Central memory CD8-positive, alpha-beta T cell (primary cell): ENCODE results near the gene GRIFIN.
A peak's percentile ranks its signal among the peaks of the same experiment; 100 is the strongest.
"Not testable (repeated sequence)": the region's sequence is repeated elsewhere in the genome, so short reads cannot be mapped to it uniquely, and the experiment has no call there.

Source experiments
- ATAC-seq: fragments of 150-1000 bp; cut with Tn5 transposase; replicated peaks from 2 replicates; pipeline ENCODE4 v1.10.0; 2022; ENCODE audit warnings: mild to moderate bottlenecking, moderate FRiP score, moderate number of reproducible peaks; ENCODE audit not compliant: poor library complexity, severe bottlenecking; ENCODE audit errors: extremely low read depth
- DNase-seq, 2 donors: peaks; one replicate each; pipeline ENCODE4 v3.0.0; 2021; ENCODE audit warnings: low spot score in 2 of 2
- H3K27ac Mint-ChIP-seq: one replicate; pipeline ENCODE4 v1.8.0; 2022; ENCODE audit warnings: low read depth, mild to moderate bottlenecking, moderate library complexity, mixed read lengths
- H3K27me3 Mint-ChIP-seq: one replicate; pipeline ENCODE4 v1.8.0; 2022; ENCODE audit warnings: mixed read lengths
- H3K36me3 Mint-ChIP-seq: one replicate; pipeline ENCODE4 v1.8.0; 2022; ENCODE audit warnings: mild to moderate bottlenecking, moderate library complexity, mixed read lengths; ENCODE audit not compliant: insufficient read depth
- H3K4me1 Mint-ChIP-seq: one replicate; pipeline ENCODE4 v1.8.0; 2022; ENCODE audit warnings: mixed read lengths
- H3K4me3 Mint-ChIP-seq: one replicate; pipeline ENCODE4 v1.8.0; 2022; ENCODE audit warnings: mild to moderate bottlenecking, moderate library complexity, mixed read lengths
- H3K9me3 Mint-ChIP-seq: one replicate; pipeline ENCODE4 v1.8.0; 2022; ENCODE audit warnings: mixed read lengths

Gene GRIFIN

GRCh38 chr7:2477447-2478398 is 1.5 kb upstream of the GRIFIN start:
- Mint-ChIP-seq H3K36me3 (peaks cover 3% of the 10 kb centered on the region), H3K9me3 (peaks cover 1% of the 10 kb centered on the region), H3K4me3 (no peak overlapping the region), H3K27ac (no peak overlapping the region), H3K27me3 (no peaks in the 10 kb centered on the region), H3K4me1 (no peaks in the 10 kb centered on the region)
- ATAC-seq (peak; percentile 80), DNase-seq (peak; percentile 37 to 41)

GRCh38 chr7:2476776-2477446 is 713 bp upstream of the GRIFIN start:
- no peak for DNase-seq
- Mint-ChIP-seq H3K27me3 (no peaks in the 10 kb centered on the region), H3K4me1 (no peaks in the 10 kb centered on the region), H3K9me3 (no peaks in the 10 kb centered on the region), H3K36me3 (peaks cover 3% of the 10 kb centered on the region), H3K27ac (no peak overlapping the region), H3K4me3 (no peak overlapping the region)
- no peak for ATAC-seq

GRCh38 chr7:2475678-2476015 is 551 bp downstream of the GRIFIN start:
- Mint-ChIP-seq H3K36me3 (peaks cover 1% of the 10 kb centered on the region), H3K27me3 (peaks cover 4% of the 10 kb centered on the region), H3K4me3 (no peak overlapping the region), H3K27ac (no peak overlapping the region), H3K4me1 (peaks cover 3% of the 10 kb centered on the region), H3K9me3 (no peaks in the 10 kb centered on the region)
- DNase-seq (no peak), ATAC-seq (no peak)

GRCh38 chr7:2474813-2475677 is 1.2 kb downstream of the GRIFIN start:
- no peak overlapping the region for H3K4me3 Mint-ChIP-seq
- no peak for ATAC-seq
- DNase-seq = no peak
- peaks cover 10% of the 10 kb centered on the region for H3K27me3 Mint-ChIP-seq
- H3K9me3 Mint-ChIP-seq = no peaks in the 10 kb centered on the region
- peaks cover 1% of the 10 kb centered on the region for H3K36me3 Mint-ChIP-seq
- H3K4me1 Mint-ChIP-seq = peaks cover 5% of the 10 kb centered on the region
- H3K27ac Mint-ChIP-seq = no peak overlapping the region

- H3K4me3 Mint-ChIP-seq = no peak overlapping the region
- H3K27ac Mint-ChIP-seq = no peak overlapping the region
- H3K9me3 Mint-ChIP-seq = no peaks in the 10 kb centered on the region
- H3K36me3 Mint-ChIP-seq = peaks cover 1% of the 10 kb centered on the region
- peaks cover 12% of the 10 kb centered on the region for H3K27me3 Mint-ChIP-seq
- peaks cover 5% of the 10 kb centered on the region for H3K4me1 Mint-ChIP-seq
- DNase-seq (no peak), ATAC-seq (no peak)
Observed at GRCh38 chr7:2474224-2474623, 2.0 kb downstream of the GRIFIN start.

GRCh38 chr7:2473496-2474180 is 2.6 kb downstream of the GRIFIN start:
- no peak for DNase-seq
- no peak for ATAC-seq
- Mint-ChIP-seq H3K27ac (no peak overlapping the region), H3K4me3 (no peak overlapping the region), H3K27me3 (peaks cover 18% of the 10 kb centered on the region), H3K36me3 (peaks cover 1% of the 10 kb centered on the region), H3K4me1 (peaks cover 11% of the 10 kb centered on the region), H3K9me3 (no peaks in the 10 kb centered on the region)

- no peak for DNase-seq
- Mint-ChIP-seq H3K36me3 (peaks cover 2% of the 10 kb centered on the region), H3K4me1 (peaks cover 11% of the 10 kb centered on the region), H3K27ac (no peak overlapping the region), H3K27me3 (peaks cover 20% of the 10 kb centered on the region), H3K9me3 (no peaks in the 10 kb centered on the region), H3K4me3 (no peak overlapping the region)
- ATAC-seq = no peak
Observed at GRCh38 chr7:2472739-2473138, 3.5 kb downstream of the GRIFIN start.

- H3K27ac Mint-ChIP-seq = no peak overlapping the region
- no peak overlapping the region for H3K4me3 Mint-ChIP-seq
- peaks cover 11% of the 10 kb centered on the region for H3K4me1 Mint-ChIP-seq
- no peak for ATAC-seq
- peaks cover 2% of the 10 kb centered on the region for H3K36me3 Mint-ChIP-seq
- no peaks in the 10 kb centered on the region for H3K9me3 Mint-ChIP-seq
- no peak for DNase-seq
- H3K27me3 Mint-ChIP-seq = peaks cover 20% of the 10 kb centered on the region
Observed at GRCh38 chr7:2471396-2471795, 4.8 kb downstream of the GRIFIN start.

- DNase-seq (no peak), ATAC-seq (no peak)
- Mint-ChIP-seq H3K36me3 (peaks cover 4% of the 10 kb centered on the region), H3K4me1 (peaks cover 11% of the 10 kb centered on the region), H3K27me3 (peaks cover 20% of the 10 kb centered on the region), H3K9me3 (no peaks in the 10 kb centered on the region), H3K27ac (no peak overlapping the region), H3K4me3 (no peak overlapping the region)
Observed at GRCh38 chr7:2471022-2471329, 5.2 kb downstream of the GRIFIN start.

- Mint-ChIP-seq H3K4me3 (no peak overlapping the region), H3K27me3 (peaks cover 20% of the 10 kb centered on the region)
- no peak for ATAC-seq
Observed at GRCh38 chr7:2470204-2471021, 5.8 kb downstream of the GRIFIN start.

GRCh38 chr7:2469460-2470203 is 6.6 kb downstream of the GRIFIN start:
- DNase-seq, H3K36me3 Mint-ChIP-seq, H3K9me3 Mint-ChIP-seq, ATAC-seq, H3K4me3 Mint-ChIP-seq: not testable (repeated sequence)
- Mint-ChIP-seq H3K4me1 (peaks cover 11% of the 10 kb centered on the region), H3K27me3 (peaks cover 20% of the 10 kb centered on the region), H3K27ac (peak overlapping the region; percentile 24)

More at GRCh38 chr7:2470204-2471021, 5.8 kb downstream of the GRIFIN start:
- no peaks in the 10 kb centered on the region for H3K9me3 Mint-ChIP-seq
- H3K27ac Mint-ChIP-seq = no peak overlapping the region
- peaks cover 11% of the 10 kb centered on the region for H3K4me1 Mint-ChIP-seq
- peaks cover 4% of the 10 kb centered on the region for H3K36me3 Mint-ChIP-seq
- no peak for DNase-seq
